ENCODE measurements around the gene ADAM10.

DNA sequence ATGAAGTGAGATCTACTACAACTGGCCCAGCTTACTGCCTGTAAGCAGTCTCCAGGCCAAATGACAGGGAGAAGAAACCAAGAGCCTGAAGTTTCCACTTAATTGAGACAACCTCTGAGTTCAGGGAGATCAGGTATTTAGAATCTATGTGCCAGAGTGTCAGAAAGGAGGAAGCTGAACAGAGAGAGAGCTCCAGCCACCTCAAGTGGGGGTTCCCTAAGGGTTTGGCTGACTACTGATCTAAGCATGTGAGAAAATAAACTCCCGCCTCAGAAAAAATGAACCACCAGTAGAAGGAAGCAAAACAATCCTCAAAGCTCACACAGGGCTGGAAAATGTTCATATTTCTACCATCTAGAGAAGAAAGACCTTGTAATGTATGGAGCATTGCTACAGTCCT is 25.0 kb downstream of the ADAM10 start:
- TF ChIP-seq, protein P1, sequence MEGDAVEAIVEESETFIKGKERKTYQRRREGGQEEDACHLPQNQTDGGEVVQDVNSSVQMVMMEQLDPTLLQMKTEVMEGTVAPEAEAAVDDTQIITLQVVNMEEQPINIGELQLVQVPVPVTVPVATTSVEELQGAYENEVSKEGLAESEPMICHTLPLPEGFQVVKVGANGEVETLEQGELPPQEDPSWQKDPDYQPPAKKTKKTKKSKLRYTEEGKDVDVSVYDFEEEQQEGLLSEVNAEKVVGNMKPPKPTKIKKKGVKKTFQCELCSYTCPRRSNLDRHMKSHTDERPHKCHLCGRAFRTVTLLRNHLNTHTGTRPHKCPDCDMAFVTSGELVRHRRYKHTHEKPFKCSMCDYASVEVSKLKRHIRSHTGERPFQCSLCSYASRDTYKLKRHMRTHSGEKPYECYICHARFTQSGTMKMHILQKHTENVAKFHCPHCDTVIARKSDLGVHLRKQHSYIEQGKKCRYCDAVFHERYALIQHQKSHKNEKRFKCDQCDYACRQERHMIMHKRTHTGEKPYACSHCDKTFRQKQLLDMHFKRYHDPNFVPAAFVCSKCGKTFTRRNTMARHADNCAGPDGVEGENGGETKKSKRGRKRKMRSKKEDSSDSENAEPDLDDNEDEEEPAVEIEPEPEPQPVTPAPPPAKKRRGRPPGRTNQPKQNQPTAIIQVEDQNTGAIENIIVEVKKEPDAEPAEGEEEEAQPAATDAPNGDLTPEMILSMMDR (IDR thresholded peaks at IDR 0.05; ENCODE audit: insufficient read depth, low read depth, low read length), result no peak
- TF ChIP-seq EZH2 (IDR thresholded peaks at IDR 0.05; ENCODE audit: insufficient read depth, low read length), result no peak
